ENCODE measurements around the gene CMSS1. TPM values are rescaled to one million over a fixed set of nuclear protein-coding genes. Genes with fewer than 3 reads are reported as not detected.

The CMSS1 gene
- total RNA-seq, 4 donors from 2014 or later, result 2.4 to 29.9 (median 5.2) TPM

DNA sequence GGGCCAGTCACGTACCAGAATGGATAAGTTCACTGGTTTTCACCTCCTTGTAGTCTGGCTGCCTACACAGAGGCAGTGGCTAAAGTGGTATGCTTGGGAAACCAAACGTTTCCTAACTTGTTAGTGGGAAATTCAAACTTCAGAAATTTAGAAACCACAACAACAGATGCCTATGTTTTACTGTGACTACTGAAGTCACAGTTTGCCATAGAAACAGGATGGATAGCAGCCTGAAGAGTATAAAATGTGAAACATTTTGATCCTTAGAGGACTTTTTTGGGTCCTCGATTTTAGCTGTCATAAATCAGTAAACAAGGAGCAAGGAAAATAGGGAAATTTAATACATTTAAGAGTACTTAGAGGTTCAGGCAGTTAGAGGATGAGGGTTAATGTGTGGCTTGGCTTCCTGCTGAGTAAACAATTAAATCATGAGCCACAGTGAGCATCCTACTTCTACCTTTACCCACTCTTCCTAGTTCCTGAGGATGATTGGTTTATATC, 48.6 kb downstream of the CMSS1 start:
- TF ChIP-seq, protein P1, sequence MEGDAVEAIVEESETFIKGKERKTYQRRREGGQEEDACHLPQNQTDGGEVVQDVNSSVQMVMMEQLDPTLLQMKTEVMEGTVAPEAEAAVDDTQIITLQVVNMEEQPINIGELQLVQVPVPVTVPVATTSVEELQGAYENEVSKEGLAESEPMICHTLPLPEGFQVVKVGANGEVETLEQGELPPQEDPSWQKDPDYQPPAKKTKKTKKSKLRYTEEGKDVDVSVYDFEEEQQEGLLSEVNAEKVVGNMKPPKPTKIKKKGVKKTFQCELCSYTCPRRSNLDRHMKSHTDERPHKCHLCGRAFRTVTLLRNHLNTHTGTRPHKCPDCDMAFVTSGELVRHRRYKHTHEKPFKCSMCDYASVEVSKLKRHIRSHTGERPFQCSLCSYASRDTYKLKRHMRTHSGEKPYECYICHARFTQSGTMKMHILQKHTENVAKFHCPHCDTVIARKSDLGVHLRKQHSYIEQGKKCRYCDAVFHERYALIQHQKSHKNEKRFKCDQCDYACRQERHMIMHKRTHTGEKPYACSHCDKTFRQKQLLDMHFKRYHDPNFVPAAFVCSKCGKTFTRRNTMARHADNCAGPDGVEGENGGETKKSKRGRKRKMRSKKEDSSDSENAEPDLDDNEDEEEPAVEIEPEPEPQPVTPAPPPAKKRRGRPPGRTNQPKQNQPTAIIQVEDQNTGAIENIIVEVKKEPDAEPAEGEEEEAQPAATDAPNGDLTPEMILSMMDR (IDR thresholded peaks at IDR 0.05), result no peak
- no peak for TF ChIP-seq POLR2A (IDR thresholded peaks at IDR 0.05)
- no peak for TF ChIP-seq EP300 (IDR thresholded peaks at IDR 0.05; ENCODE audit: low read depth)
- TF ChIP-seq POLR2AphosphoS5 (IDR thresholded peaks at IDR 0.05), result peak in 1 of 3 donors; percentile 2
- Histone ChIP-seq H3K4me3 (no peak overlapping the region), H3K27me3 (no peaks in the 10 kb centered on the region), H3K27ac (peak overlapping the region; percentile 84 to 90 (median 88)), H3K9me3 (no peaks in the 10 kb centered on the region), H3K36me3 (no peaks in the 10 kb centered on the region), H3K4me1 (peaks cover 14 to 59% (median 34%) of the 10 kb centered on the region in 4 donors)
- in situ Hi-C loops (cut with MboI; ENCODE audit: low pct_ligation_motif_present in 1 of 4, low pct_unique_long_range_greater_than_20kb in 1 of 4, low sequenced_read_pairs in 3 of 4) (loop anchor here in 1 of 4 donors (25.0 kb wide), 1 partner anchor 196 kb away; no protein-coding TSS in a partner anchor), intact Hi-C loops (cut with DNase I; ENCODE audit: low total_unique reads) (no loop called here)
- 32 to 36% methylated on average over 2 to 3 of the region's 3 CpGs for WGBS, 2 donors (ENCODE audit: low coverage in 1 of 2)
- no peak for DNase-seq

DNA sequence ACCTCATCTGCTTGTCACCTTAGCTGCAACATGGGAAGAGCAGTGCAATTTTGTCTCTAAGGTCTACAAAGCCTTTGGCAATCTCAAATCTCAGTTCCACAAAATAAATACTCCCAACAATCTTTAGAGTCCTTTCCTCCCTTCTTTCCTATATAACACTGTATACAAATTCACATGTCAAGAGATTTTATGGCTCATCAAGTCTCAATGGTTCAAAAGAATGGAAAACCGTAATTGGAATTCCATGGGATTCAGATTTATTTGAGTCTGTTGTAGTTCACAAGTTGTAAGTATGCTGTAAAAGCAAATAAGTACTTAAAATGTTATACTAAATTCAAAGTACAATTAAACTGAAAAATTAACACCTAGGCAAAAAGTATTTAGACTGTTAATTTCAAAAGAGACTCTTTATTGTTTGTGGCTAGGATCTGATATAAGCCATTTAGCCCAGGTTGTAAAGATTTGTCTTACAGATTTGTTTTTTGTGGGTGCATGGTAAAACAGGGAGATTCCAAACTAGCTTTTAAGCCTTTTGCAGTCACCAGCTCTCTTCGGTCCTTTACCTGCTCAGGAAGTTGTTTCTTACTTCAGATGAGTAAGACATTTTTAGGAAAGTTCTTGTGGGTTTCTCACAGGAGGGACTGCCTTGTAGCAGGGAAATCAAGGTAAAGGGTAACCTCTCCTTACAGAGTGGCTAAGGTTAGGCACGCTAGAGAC, 50.1 kb downstream of the CMSS1 start:
- Histone ChIP-seq H3K9me3 (no peaks in the 10 kb centered on the region), H3K27me3 (no peaks in the 10 kb centered on the region), H3K27ac (peak overlapping the region; percentile 84 to 90 (median 88)), H3K4me1 (peaks cover 18 to 69% (median 48%) of the 10 kb centered on the region in 4 donors), H3K36me3 (no peaks in the 10 kb centered on the region), H3K4me3 (no peak overlapping the region)
- in situ Hi-C loops (cut with MboI; ENCODE audit: low pct_ligation_motif_present in 1 of 4, low pct_unique_long_range_greater_than_20kb in 1 of 4, low sequenced_read_pairs in 3 of 4) (loop anchor here in 1 of 4 donors (25.0 kb wide), 1 partner anchor 195 kb away; no protein-coding TSS in a partner anchor), intact Hi-C loops (cut with DNase I; ENCODE audit: low total_unique reads) (no loop called here)
- WGBS, 2 donors (ENCODE audit: low coverage in 1 of 2), result 69 to 76% methylated on average over 3 of the region's 3 CpGs
- no peak for DNase-seq
- TF ChIP-seq POLR2AphosphoS5 (IDR thresholded peaks at IDR 0.05) (no peak), EP300 (IDR thresholded peaks at IDR 0.05; ENCODE audit: low read depth) (no peak), POLR2A (IDR thresholded peaks at IDR 0.05) (no peak)
- TF ChIP-seq, protein P1 (IDR thresholded peaks at IDR 0.05), result no peak

DNA sequence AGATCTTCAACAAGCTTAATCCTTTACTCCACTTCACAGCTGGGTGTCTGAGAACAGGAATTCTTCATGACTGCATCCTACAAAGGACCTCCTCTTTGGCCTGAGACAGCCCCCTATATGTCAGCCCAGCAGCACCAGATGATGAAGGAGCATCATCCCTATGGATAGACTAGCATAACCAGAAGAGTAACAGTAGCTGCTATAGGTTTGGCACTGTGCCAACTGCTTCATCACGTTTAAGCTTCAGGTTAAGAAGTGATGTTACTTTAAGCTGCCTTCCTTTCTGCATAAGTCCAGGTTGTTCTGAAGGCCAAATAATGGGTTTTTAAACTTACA, 50.6 kb downstream of the CMSS1 start:
- in situ Hi-C loops (cut with MboI; ENCODE audit: low pct_ligation_motif_present in 1 of 4, low pct_unique_long_range_greater_than_20kb in 1 of 4, low sequenced_read_pairs in 3 of 4), result loop anchor here in 1 of 4 donors (25.0 kb wide), 1 partner anchor 194 kb away; no protein-coding TSS in a partner anchor
- Histone ChIP-seq H3K36me3 (no peaks in the 10 kb centered on the region), H3K9me3 (no peaks in the 10 kb centered on the region), H3K4me3 (no peak overlapping the region), H3K4me1 (peaks cover 18 to 74% (median 50%) of the 10 kb centered on the region in 4 donors), H3K27me3 (no peaks in the 10 kb centered on the region), H3K27ac (peak overlapping the region; percentile 84 to 90 (median 88))
- TF ChIP-seq EP300 (IDR thresholded peaks at IDR 0.05; ENCODE audit: low read depth) (no peak), POLR2AphosphoS5 (IDR thresholded peaks at IDR 0.05) (peak in 2 of 3 donors; percentile 19 to 37)
- intact Hi-C loops (cut with DNase I; ENCODE audit: low total_unique reads), result no loop called here
- 24 to 29% methylated on average over 1 of the region's 1 CpG for WGBS, 2 donors (ENCODE audit: low coverage in 1 of 2)
- no peak for DNase-seq

GRCh38 chr3:99869621-99870020, 52.0 kb downstream of the CMSS1 start:
- peak in 2 of 3 donors; percentile 23 to 30 for TF ChIP-seq POLR2AphosphoS5 (IDR thresholded peaks at IDR 0.05)
- TF ChIP-seq, protein P1 (IDR thresholded peaks at IDR 0.05), result no peak
- Histone ChIP-seq H3K36me3 (no peaks in the 10 kb centered on the region), H3K27me3 (no peaks in the 10 kb centered on the region), H3K9me3 (no peaks in the 10 kb centered on the region), H3K27ac (peak overlapping the region; percentile 84 to 90 (median 88)), H3K4me1 (peaks cover 18 to 82% (median 53%) of the 10 kb centered on the region in 4 donors), H3K4me3 (no peak overlapping the region)
- intact Hi-C loops (cut with DNase I; ENCODE audit: low total_unique reads) (no loop called here), in situ Hi-C loops (cut with MboI; ENCODE audit: low pct_ligation_motif_present in 1 of 4, low pct_unique_long_range_greater_than_20kb in 1 of 4, low sequenced_read_pairs in 3 of 4) (loop anchor here in 1 of 4 donors (25.0 kb wide), 1 partner anchor 193 kb away; no protein-coding TSS in a partner anchor)
- DNase-seq, result no peak
- 56 to 83% methylated on average over 1 of the region's 1 CpG for WGBS, 2 donors (ENCODE audit: low coverage in 1 of 2)
